Measurements from ENCODE around the gene SIRPA.

SIRPA gene

GRCh38 chr20:1890469-1891262 is 4.5 kb upstream of the SIRPA start:
- DNase-seq = no peak

GRCh38 chr20:1891263-1892118 is 3.7 kb upstream of the SIRPA start:
- no peak for DNase-seq

GRCh38 chr20:1892119-1892385 is 3.2 kb upstream of the SIRPA start:
- no peak for DNase-seq

- peak; percentile 43 for DNase-seq
Observed at GRCh38 chr20:1893721-1894470, 1.3 kb upstream of the SIRPA start.

GRCh38 chr20:1894471-1894950 is 696 bp upstream of the SIRPA start:
- no peak for DNase-seq

- DNase-seq = no peak
Observed at GRCh38 chr20:1895674-1896483, 672 bp downstream of the SIRPA start.

GRCh38 chr20:1896484-1897258 is 1.5 kb downstream of the SIRPA start:
- DNase-seq = no peak

GRCh38 chr20:1897541-1897940 is 2.3 kb downstream of the SIRPA start:
- DNase-seq = no peak

GRCh38 chr20:1897965-1898464 is 2.8 kb downstream of the SIRPA start:
- DNase-seq = peak; percentile 54

GRCh38 chr20:1898482-1899240 is 3.5 kb downstream of the SIRPA start:
- DNase-seq = no peak

GRCh38 chr20:1899241-1899525 is 4.0 kb downstream of the SIRPA start:
- no peak for DNase-seq

GRCh38 chr20:1900321-1900801 is 5.2 kb downstream of the SIRPA start:
- no peak for DNase-seq

GRCh38 chr20:1901704-1902103 is 6.5 kb downstream of the SIRPA start:
- no peak for DNase-seq

GRCh38 chr20:1902188-1902587 is 7.0 kb downstream of the SIRPA start:
- DNase-seq = no peak

GRCh38 chr20:1904135-1904534 is 8.9 kb downstream of the SIRPA start:
- no peak for DNase-seq

- DNase-seq = no peak
Observed at GRCh38 chr20:1905009-1905408, 9.8 kb downstream of the SIRPA start.

GRCh38 chr20:1905693-1906092 is 10.5 kb downstream of the SIRPA start:
- DNase-seq = no peak

- no peak for DNase-seq
Observed at GRCh38 chr20:1906361-1907051, 11.3 kb downstream of the SIRPA start.

- DNase-seq = no peak
Observed at GRCh38 chr20:1907586-1907985, 12.4 kb downstream of the SIRPA start.

GRCh38 chr20:1908191-1908590 is 13.0 kb downstream of the SIRPA start:
- no peak for DNase-seq

Measured in SIG-M5 (cell line).